ENCODE results near the gene WEE1.
"Not testable (repeated sequence)": the region's sequence is repeated elsewhere in the genome, so short reads cannot be mapped to it uniquely, and the experiment has no call there.

Gene WEE1

DNA sequence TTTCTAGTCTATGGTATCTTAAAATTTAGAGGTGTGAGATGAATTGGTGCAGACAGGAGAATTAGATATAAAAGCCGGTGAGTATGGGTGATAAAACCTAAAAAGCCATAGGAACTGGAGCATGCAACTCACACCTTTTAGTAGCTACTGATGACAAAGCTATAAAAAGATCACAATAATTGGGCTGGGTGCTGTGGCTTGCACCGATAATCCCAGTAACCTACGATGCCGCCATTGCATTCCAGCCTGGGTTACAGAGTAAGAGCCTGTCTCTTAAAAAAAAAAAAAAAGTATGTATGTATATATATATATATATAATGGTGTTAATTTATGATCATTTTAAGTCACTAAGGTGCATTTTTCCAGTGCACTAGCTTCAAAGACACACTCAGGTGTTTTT is 17.2 kb downstream of the WEE1 start:
- DNase-seq (ENCODE audit: extremely low spot score, insufficient read length, low read depth) (no peak), FAIRE-seq (no peak)

DNA sequence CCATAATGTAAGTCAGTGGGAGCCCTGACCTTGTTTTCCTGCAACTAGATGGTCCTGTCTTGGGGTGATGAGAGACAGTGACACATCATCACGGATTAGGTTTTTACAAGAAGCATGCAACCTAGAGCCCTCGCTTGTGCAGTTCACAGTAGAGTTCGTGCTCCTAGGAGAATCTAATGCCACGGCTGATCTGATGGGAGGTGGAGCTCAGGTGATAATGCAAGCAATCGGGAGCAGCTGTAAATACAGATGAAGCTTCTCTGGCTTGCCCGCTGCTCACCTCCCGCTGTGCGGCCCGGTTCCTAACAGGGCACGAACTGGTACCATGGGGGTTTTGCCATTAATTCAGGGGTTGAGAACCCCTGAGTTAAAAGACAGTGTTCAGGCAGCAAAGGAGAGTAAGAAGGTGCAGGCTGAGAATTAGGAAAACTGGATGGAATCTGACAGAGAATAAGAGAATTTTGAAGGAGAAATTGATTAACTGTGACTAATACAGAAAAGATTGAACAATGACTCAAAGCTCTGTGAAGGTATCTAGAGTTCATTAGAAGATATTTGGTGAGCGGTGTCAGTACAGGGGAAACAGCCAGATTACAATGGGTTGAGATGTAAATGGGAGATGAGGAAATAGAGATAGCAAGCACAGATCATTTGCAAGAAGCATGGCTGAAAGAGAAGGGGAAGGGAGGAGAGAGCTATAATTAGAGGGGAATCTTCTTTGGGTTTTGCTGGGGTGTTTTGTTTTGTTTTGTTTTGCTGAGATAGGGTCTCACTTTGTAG is 21.0 kb downstream of the WEE1 start:
- FAIRE-seq: no peak
- DNase-seq (ENCODE audit: extremely low spot score, insufficient read length, low read depth): no peak

- FAIRE-seq (no peak), DNase-seq (ENCODE audit: extremely low spot score, insufficient read length, low read depth) (no peak)
Measured at GRCh38 chr11:9596926-9597464, 23.5 kb downstream of the WEE1 start.

DNA sequence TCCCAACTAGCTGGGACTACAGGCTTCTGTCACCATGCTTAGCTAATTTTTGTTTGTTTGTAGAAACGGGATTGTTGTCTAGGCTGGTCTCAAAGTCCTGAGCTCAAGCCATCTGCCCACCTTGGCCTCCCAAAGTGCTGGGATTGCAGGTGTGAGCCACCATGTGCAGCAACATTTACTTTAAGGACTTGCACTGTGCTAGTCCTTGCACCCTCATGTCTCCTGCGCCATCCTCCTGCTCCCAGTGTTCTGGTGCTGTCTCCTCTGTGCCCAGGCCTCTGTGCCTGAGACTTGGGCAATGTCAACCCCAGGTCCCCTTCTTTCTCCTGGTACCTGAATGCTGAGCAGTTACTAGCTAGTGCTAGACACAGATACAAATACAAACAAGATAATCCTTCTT is 26.7 kb downstream of the WEE1 start:
- DNase-seq (ENCODE audit: extremely low spot score, insufficient read length, low read depth) (no peak), FAIRE-seq (no peak)

- DNase-seq (ENCODE audit: extremely low spot score, insufficient read length, low read depth): no peak
- FAIRE-seq: peak; percentile 63
Measured at GRCh38 chr11:9600644-9601036, 27.2 kb downstream of the WEE1 start.

DNA sequence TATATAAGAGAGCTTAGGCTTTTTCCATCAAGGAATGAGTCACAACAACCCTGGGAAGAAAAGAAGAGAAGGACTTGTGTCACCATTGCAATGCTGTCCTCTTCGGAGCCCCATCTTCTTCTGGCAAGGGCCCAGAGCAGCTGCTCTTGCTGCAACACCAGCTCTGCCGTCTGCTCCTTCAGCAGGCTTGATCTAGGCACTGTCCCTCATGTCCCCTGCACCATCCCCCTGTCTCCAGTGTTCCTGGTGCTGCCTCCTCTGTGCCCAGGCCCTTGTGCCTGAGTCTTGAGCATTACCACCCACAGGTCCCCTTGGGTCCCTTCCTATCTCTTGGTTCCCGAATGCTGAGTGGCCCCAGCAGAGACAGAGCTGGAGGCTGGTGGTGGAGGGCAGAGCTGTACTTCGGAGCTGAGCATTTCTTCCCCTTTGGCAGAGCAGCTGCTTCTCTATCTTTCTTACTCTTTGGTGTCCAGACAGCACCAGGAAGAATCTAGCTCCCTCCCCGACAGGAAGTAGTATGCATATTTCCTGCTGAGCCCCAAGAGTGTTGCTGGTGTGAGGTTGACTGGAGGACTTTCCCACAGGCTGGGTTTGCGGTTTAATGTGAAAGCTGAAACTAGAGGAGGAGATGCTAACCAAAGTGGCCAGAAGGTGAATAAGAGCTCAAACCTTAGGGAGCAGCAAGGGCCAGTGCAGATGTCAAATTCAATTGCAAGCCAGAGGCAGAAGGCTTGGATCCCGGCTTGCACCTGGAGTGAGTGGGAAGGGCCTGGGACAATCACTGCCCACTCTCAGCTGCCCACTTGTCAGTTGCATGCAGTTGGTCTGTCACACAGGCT is 27.8 kb downstream of the WEE1 start:
- peak; percentile 70 for DNase-seq (ENCODE audit: extremely low spot score, insufficient read length, low read depth)
- FAIRE-seq: peak; percentile 99

GRCh38 chr11:9601876-9602199 is 28.4 kb downstream of the WEE1 start:
- no peak for DNase-seq (ENCODE audit: extremely low spot score, insufficient read length, low read depth)
- FAIRE-seq: peak; percentile 21

GRCh38 chr11:9603214-9603613 is 29.7 kb downstream of the WEE1 start:
- FAIRE-seq; DNase-seq (ENCODE audit: extremely low spot score, insufficient read length, low read depth): not testable (repeated sequence)

GRCh38 chr11:9604134-9604533 is 30.7 kb downstream of the WEE1 start:
- no peak for DNase-seq (ENCODE audit: extremely low spot score, insufficient read length, low read depth)
- FAIRE-seq: no peak

DNA sequence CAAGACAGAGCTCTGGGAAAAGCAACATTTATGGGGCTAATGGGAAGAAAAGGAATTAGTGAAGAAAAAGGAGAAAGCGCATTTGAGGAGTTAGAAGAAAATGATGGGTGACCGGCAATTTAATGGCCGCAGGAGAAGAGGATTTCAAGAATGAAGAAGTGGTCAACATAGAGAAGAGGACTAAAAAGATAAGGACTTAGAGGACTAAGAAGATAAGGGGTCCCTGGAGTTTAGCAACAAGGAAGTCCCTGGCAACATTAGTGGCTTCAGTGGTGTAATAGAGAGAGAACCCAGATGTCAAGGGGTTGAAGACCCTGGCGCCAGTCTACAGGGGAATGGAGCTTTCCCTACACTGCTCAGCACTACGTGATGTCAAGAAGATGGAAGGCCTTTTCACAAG is 32.3 kb downstream of the WEE1 start:
- no peak for FAIRE-seq
- DNase-seq (ENCODE audit: extremely low spot score, insufficient read length, low read depth): no peak

- FAIRE-seq (no peak), DNase-seq (ENCODE audit: extremely low spot score, insufficient read length, low read depth) (no peak)
Measured at GRCh38 chr11:9606809-9607510, 33.5 kb downstream of the WEE1 start.

- no peak for DNase-seq (ENCODE audit: extremely low spot score, insufficient read length, low read depth)
- no peak for FAIRE-seq
Measured at GRCh38 chr11:9607511-9607899, 34.0 kb downstream of the WEE1 start.

DNA sequence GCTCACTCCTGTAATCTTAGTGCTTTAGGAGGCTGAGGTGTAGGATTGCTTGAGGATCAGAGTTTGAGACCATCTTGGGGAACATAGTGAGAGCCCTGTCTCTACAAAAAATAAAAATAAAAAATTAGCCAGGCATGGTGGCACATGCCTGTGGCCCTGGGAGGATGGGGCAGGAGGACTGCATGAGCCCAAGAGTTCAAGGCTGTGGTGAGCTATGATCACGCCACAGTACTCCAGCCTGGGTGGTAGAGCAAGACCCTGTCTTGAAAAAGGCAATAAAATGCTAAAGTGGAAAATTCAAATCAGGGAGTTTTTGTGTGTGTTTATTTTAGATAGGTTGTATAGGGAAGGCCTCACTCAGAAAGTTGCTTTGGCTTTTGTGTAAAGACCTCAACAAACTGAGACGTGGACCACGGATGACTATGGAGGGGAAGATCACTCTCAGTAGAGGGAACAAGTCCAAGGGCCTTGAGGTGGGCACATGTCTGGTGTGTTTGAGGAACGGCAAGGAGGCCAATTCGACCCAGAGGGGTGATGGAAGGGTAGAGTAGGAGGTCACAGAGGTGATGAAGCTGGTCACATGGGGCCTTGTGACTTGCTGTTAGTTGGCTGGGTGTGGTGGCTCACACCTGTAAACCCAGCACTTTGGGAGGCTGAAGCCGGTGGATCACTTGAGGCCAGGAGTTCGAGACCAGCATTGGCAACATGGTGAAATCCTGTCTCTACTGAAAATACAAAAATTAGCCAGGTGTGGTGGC is 35.7 kb downstream of the WEE1 start:
- DNase-seq (ENCODE audit: extremely low spot score, insufficient read length, low read depth): no peak
- FAIRE-seq: no peak

- DNase-seq (ENCODE audit: extremely low spot score, insufficient read length, low read depth) (no peak), FAIRE-seq (no peak)
Measured at GRCh38 chr11:9609841-9610240, 36.4 kb downstream of the WEE1 start.

DNA sequence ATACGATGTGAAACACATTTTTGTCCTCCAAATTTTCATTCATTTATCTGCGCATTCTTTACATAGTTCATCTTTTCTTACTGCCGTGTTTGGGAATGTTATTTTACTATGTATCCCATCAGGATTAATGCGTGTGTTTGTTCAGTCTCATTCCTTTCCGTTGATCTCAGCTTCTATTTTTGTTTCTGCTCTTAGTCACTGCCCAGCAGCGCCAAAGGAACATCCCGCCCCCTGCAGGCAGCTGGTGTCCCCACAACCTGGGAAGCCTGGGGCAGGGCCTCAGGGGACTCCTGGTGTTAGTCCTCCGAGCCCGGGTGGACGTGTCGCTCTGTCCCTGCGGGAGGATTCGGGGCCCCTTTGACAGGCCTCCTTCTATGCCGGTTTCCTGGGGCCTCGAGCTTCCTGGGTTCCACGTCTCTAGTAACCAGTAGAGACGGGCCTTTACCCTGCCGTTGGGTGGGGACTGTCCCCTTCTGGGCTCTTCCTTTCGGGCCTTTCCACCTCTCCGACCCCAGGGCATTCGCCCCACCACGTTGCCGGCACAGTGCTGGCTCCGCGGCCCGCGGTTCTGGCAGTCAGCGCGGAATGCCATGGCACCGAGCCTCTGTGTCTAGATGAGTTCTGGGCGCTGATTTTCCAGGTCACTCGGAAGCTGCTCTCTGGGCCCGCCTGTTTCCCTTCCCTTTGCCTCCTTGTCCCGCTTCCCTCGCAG is 39.8 kb downstream of the WEE1 start:
- FAIRE-seq: peak; percentile 78
- peak; percentile 71 for DNase-seq (ENCODE audit: extremely low spot score, insufficient read length, low read depth)

DNA sequence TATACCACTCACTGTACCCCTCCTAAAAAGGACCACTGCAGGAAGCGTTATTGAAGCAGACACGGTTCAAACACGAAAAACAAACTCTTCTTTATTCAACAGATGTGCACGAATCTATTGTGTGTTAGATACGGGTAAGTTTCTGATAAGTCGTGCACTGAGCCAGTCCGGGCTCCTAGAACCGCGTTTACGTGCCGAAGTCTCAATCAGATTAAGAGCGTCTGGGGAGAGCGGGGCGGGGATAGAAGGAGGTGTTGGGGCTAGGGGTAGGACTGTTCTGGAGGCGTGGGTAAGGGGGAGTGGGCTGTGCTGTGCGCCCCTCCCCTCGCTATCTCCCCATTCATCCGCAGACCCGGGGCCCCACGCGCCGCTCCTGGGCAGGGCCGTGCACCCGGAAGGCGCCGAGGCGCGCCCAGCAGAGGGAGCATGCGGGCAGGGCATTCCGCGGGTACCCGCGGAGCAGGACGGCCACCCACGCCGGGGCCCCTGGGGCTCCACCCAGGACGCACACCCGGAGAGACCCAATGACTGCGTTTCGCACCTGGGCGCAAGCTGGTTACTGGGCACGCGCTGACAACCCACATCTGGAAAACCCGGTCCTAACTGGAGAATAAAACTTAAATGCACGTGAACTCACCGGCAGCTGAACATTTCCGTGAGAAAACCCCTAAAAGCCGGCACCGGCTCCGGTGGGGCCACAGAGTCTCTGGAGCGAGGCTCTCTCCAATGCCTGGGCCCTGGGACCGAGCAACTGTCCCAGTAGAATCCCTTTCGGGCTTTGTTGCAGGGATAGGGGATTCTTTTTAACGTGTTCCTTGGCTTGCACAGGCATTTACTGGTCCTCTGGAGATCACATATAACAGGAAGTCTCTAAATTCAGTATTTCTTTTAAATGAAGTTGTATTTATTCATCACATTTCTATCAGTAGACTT is 40.6 kb downstream of the WEE1 start:
- FAIRE-seq: peak; percentile 87

DNA sequence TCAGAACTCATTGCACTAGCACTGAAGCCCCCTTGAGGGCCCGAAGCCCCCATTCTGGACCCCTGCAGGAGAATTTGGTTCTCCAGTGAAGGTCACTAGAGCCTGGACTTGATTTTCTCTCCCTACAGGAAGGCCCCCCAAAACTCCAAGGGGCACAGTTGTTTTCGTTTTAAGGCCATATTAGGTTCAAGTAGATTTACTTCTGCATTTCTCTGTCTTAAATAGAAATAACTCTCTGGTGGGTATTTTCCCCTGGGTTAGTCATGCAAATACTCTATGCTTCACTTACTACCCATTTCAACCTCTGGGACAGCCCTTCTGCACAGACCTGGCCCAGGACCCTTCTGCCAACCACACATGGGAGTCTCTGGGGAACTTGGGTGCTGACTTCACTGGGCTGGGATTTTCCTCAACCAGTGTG is 41.6 kb downstream of the WEE1 start:
- no peak for DNase-seq (ENCODE audit: extremely low spot score, insufficient read length, low read depth)
- peak; percentile 82 for FAIRE-seq

More for the DNA sequence above, 40.6 kb downstream of the WEE1 start:
- DNase-seq (ENCODE audit: extremely low spot score, insufficient read length, low read depth): peak; percentile 46

GRCh38 chr11:9616042-9616675 is 42.7 kb downstream of the WEE1 start:
- FAIRE-seq (no peak), DNase-seq (ENCODE audit: extremely low spot score, insufficient read length, low read depth) (no peak)

Data from GM18507 (cell line).